Karpas-422 (cell line): ENCODE results near the gene TBX10. TPM values are rescaled to one million over a fixed set of nuclear protein-coding genes. Genes with fewer than 3 reads are reported as not detected.
A peak's percentile ranks its signal among the peaks of the same experiment; 100 is the strongest.

Experiments
- DNase-seq: peaks from one replicate; pipeline ENCODE4 v3.0.0-alpha.2; 2015
- H2AFZ ChIP-seq: fragments of 200-600 bp; sonication (generic); 2 replicates; pipeline ENCODE4 v1.6.1; 2014; ENCODE audit warnings: antibody characterized with exemption, low read length, mixed read lengths
- H3K27ac ChIP-seq: fragments of 200-600 bp; sonication (generic); 2 replicates; pipeline ENCODE4 v1.5.1; 2014; ENCODE audit warnings: mild to moderate bottlenecking, low read length, moderate library complexity
- H3K27me3 ChIP-seq: fragments of 200-600 bp; sonication (generic); 2 replicates; pipeline ENCODE4 v1.6.1; 2014; ENCODE audit warnings: low read length, mixed read lengths
- H3K36me3 ChIP-seq: fragments of 200-600 bp; sonication (generic); 2 replicates; pipeline ENCODE4 v1.6.1; 2014; ENCODE audit warnings: low read length, mixed read lengths; ENCODE audit not compliant: insufficient read depth
- H3K4me1 ChIP-seq: fragments of 200-600 bp; sonication (generic); 2 replicates; pipeline ENCODE4 v1.6.1; 2014; ENCODE audit warnings: mild to moderate bottlenecking, low read length, mixed read lengths
- H3K4me2 ChIP-seq: fragments of 200-600 bp; sonication (generic); 2 replicates; pipeline ENCODE4 v1.6.1; 2014; ENCODE audit warnings: low read length, low read depth, mild to moderate bottlenecking; ENCODE audit not compliant: poor library complexity, severe bottlenecking
- H3K4me3 ChIP-seq: fragments of 200-600 bp; sonication (generic); 2 replicates; pipeline ENCODE4 v1.5.1; 2014; ENCODE audit warnings: mild to moderate bottlenecking, antibody characterized with exemption, low read length, mixed read lengths
- H3K79me2 ChIP-seq: fragments of 200-600 bp; sonication (generic); 2 replicates; pipeline ENCODE4 v1.6.1; 2014; ENCODE audit warnings: mild to moderate bottlenecking, low read length, mixed read lengths
- H3K9ac ChIP-seq: fragments of 200-600 bp; sonication (generic); 2 replicates; pipeline ENCODE4 v1.6.0; 2014; ENCODE audit warnings: low read length
- H3K9me2 ChIP-seq: fragments of 200-600 bp; sonication (generic), shearing (Covaris generic); replicated peaks from 2 replicates; pipeline ENCODE4 v1.6.0; 2014; ENCODE audit warnings: mild to moderate bottlenecking, low read length, moderate library complexity; ENCODE audit not compliant: insufficient read depth
- H3K9me3 ChIP-seq: fragments of 300-700, 200-600 bp; sonication (generic); 2 replicates; pipeline ENCODE4 v1.6.1; 2014; ENCODE audit warnings: low read length, mixed read lengths
- H4K20me1 ChIP-seq: fragments of 200-600 bp; sonication (generic); 2 replicates; pipeline ENCODE4 v1.6.1; 2014; ENCODE audit warnings: mild to moderate bottlenecking, antibody characterized with exemption, low read length, low read depth; ENCODE audit not compliant: insufficient read depth
- total RNA-seq: library from RNA; depleted of rRNA; stranded (reverse); fragments of >200 nt; shearing (Covaris generic); gene quantifications from 2 replicates; pipeline ENCODE4 v1.2.3, GENCODE V29; 2014; ENCODE audit warnings: low replicate concordance

Gene TBX10
- total RNA-seq, 1 experiment from 2014 or later = not detected

DNA sequence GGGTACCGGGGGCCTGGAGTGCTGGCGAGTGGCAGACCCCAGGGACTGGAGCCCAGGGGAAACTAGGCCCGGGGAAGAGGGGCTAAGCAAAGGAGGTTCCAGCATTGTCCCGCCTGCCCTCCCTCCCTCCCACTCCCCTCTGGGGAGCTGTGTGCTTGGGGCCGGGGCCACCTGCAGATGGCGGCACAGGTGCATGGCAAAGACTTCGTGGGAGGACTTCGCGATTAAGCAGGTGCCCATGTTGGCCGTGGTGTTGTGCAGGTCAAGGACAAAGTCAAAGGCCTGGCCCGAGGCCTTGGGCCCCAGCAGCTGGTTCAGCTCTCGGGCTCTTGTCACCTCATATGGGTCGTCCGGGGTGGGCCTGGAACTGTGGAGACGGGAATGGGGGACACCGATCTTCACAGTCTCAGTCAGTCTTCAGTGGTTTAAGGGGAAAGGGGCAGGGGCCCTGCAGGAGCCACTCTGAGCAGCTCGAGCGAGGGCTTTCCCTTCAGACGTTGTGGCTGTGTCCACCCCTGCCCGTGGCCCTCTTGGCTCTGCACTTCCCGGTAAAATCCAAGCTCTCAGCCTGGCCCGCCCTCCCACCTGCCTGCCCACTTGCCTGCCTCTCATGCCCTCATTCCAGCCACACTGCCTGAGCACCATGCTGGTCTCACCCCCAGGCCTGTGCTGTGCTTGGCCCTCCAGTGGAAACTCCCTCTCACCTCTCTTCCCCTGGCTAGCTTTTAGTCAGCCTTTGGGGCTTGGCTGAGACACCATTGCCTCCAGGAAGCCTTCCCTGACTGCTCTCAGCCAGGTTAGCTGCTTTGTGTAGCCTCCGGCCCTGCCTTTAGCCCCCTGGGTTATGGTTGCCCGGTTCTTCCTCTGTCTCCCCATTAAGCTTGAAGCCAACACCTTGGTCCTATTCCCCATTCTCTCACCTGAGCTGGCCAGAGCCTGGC is 6.2 kb upstream of the TBX10 start:
- H3K4me3 ChIP-seq = no peak overlapping the region
- peaks cover 57% of the 10 kb centered on the region for H3K4me1 ChIP-seq
- peak; percentile 47 for DNase-seq
- H3K27me3 ChIP-seq = no peaks in the 10 kb centered on the region; the same call in 1 of the 2 replicates
- no peaks in the 10 kb centered on the region for H3K36me3 ChIP-seq
- H4K20me1 ChIP-seq = no peaks in the 10 kb centered on the region
- H3K9ac ChIP-seq = no peak overlapping the region
- no peak overlapping the region for H2AFZ ChIP-seq
- no peak overlapping the region for H3K27ac ChIP-seq
- no peak overlapping the region for H3K4me2 ChIP-seq
- H3K9me2 ChIP-seq = no peaks in the 10 kb centered on the region
- H3K9me3 ChIP-seq = peaks cover 4% of the 10 kb centered on the region; the same call in 1 of the 2 replicates
- no peaks in the 10 kb centered on the region for H3K79me2 ChIP-seq

DNA sequence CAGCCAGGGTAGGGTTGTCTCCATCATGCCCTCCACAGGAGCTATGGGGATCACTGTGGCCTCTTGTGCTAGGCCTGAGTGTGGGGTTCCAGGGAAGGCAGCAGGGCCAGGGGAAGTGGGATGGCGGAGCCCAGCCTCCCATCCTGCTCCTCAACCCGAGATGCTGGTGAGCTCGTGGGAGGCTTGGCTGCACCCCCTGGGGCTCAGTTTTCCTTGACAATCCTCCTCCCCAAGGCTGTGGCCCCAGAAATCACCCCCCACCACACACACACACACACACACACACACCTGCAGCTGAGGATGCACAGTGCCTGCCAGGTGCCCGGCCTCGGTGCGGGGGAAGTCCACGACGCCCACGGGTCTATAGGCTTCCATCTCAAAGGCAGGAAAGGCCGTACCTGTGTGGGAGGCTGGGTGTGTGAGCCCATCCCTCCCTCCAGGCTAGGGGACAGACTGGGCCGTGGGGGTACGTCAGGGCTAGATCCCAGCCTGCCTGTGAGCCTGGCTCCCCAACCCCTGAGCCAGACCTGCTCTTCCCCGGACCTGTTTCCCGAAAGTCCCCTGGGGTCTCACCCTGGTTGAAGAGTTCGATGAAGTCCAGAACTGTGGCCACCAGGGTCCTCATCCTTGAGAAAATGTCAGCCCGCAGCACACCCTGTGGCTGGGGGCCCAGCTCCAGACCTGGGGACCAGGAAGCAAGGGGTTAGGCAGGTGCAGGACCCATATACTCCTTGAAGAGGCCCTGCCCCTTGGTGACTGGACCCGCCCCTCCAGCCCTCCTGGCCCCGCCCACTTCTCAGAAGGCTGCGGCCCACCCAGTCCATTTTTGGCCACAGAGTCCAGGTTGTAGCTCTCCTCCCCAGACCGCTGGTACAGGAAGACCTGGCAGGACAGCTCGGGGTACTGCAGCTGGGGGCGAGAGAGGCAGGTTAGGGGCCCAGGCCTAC is 5.2 kb upstream of the TBX10 start:
- H3K4me2 ChIP-seq = no peak overlapping the region

DNA sequence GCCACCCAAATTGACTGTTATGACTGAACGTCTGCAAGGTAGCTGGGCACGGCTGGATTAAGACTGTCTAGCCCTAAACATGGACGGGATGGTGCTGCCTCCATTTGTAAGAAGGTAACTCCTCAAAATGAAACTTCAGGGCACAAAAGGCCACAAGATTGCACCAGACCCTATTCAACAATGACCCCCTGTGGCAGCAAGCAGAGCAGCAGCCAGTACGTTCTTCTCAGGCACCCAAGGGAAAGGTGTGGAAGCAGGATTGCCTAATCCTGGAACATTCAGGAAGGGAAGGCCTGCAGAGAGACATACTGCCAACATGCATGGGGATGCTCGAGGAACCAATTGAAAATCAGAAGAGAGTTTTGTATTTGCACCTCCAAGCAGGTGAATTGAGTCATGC is 4.5 kb upstream of the TBX10 start:
- Histone ChIP-seq H3K79me2 (no peaks in the 10 kb centered on the region), H3K27me3 (no peaks in the 10 kb centered on the region; the same call in 1 of the 2 replicates), H4K20me1 (no peaks in the 10 kb centered on the region), H2AFZ (no peak overlapping the region), H3K4me3 (no peak overlapping the region), H3K9me3 (peaks cover 4% of the 10 kb centered on the region; the same call in 1 of the 2 replicates), H3K4me1 (peaks cover 40% of the 10 kb centered on the region), H3K27ac (no peak overlapping the region), H3K36me3 (no peaks in the 10 kb centered on the region), H3K4me2 (no peak overlapping the region), H3K9me2 (no peaks in the 10 kb centered on the region), H3K9ac (no peak overlapping the region)
- DNase-seq = peak; percentile 64

More for the DNA sequence above, 5.2 kb upstream of the TBX10 start:
- H3K36me3 ChIP-seq = no peaks in the 10 kb centered on the region
- H3K9me2 ChIP-seq = no peaks in the 10 kb centered on the region
- H3K9ac ChIP-seq = no peak overlapping the region
- H3K9me3 ChIP-seq = peaks cover 4% of the 10 kb centered on the region; the same call in 1 of the 2 replicates
- no peaks in the 10 kb centered on the region for H4K20me1 ChIP-seq
- H3K27me3 ChIP-seq = no peaks in the 10 kb centered on the region; the same call in 1 of the 2 replicates
- peaks cover 47% of the 10 kb centered on the region for H3K4me1 ChIP-seq
- no peaks in the 10 kb centered on the region for H3K79me2 ChIP-seq
- no peak overlapping the region for H3K4me3 ChIP-seq
- peak; percentile 67 for DNase-seq
- no peak overlapping the region for H2AFZ ChIP-seq
- no peak overlapping the region for H3K27ac ChIP-seq

DNA sequence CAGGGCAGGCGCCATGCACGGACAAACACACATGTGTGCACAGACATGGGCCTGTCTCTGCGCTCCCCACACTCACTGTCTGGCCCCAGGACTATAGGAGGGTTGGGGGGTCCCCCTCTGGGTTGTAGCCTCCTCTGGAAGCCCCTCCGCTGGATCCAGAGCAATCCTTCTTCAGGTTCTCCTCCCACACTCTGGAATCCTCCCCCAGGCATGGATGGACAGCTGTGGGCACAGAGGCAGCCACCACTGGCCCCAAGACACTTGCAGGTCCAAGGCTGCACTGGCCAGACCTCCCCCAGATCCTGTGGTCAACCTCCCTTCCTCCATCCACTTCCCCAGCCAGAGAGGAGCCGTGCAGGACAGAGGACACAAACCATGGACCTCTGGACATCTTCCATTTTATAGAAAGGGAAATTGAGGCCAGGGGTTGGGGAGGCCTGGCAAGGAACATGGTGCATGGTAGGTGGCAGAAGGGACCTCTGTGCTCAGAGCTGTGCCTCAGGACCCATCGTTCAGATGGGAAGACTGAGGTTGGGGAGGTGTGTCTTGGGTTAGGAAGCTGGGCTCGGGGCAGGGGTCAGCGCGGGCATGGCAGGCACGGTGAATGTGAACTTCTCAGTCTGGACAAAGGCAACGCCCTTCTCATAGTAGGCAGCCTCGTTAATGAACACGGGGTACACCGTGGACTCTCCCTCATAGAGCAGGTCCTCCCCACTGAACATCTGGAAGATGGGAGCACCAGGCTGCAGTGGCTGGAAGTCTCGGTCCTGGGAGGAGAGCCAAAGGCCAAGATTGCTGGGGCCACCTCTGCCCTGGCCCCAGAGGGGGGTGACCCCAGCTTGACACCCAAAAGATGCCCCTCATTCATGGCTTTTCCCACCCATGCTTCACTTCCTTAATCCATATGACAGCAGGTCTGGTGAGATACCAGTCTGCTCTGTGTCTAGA is 2.9 kb upstream of the TBX10 start:
- Histone ChIP-seq H3K4me2 (no peak overlapping the region), H3K9me2 (no peaks in the 10 kb centered on the region), H2AFZ (no peak overlapping the region), H3K27ac (no peak overlapping the region), H3K79me2 (no peaks in the 10 kb centered on the region), H3K27me3 (no peaks in the 10 kb centered on the region; the same call in 1 of the 2 replicates), H3K4me3 (no peak overlapping the region), H4K20me1 (no peaks in the 10 kb centered on the region), H3K9me3 (peaks cover 4% of the 10 kb centered on the region; the same call in 1 of the 2 replicates), H3K4me1 (peaks cover 24% of the 10 kb centered on the region), H3K9ac (no peak overlapping the region), H3K36me3 (no peaks in the 10 kb centered on the region)
- no peak for DNase-seq

DNA sequence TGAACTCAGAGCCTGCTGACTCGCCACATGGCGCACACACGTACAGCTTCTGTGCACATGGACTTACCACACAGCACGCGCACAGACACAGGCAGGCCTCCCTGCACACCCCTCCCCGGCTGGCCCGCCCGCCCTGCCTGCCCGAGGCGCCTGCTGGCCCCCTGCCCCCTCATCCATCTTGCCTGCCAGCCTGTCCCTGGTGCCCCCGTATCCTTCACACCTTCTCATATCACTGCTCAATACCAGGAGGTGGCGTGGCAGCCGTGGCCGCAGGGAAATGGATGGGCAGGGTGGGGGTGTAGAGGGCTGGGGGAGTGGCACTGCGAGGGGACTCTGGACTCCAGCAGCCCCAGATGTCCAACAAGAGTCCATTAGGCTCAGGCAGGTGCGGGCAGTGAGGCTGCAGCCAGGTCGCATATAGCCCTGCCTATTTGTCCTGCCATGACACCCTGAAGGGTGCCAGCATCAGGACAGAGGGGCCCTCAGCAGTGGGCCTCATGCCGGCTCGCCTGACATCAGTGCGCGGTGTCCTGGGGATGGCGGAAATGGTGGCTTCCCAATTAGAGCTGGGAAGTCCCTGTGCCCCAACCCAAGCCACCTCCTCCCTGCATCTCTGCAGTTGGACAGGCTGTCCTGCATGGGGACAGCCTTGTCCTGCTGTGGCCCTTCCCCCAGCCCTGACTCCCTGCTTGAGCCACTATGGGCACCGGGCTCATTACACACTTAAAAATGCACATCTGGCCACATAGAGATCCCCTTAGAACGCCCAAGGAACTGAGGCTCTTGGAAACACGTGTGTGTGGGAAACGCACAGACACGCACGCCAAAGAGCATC is 2.0 kb upstream of the TBX10 start:
- DNase-seq = no peak
- Histone ChIP-seq H3K36me3 (no peaks in the 10 kb centered on the region), H4K20me1 (no peaks in the 10 kb centered on the region), H3K4me2 (no peak overlapping the region), H3K4me3 (no peak overlapping the region), H3K9me2 (no peaks in the 10 kb centered on the region), H2AFZ (no peak overlapping the region), H3K27me3 (no peaks in the 10 kb centered on the region; the same call in 1 of the 2 replicates), H3K27ac (no peak overlapping the region), H3K9me3 (peaks cover 4% of the 10 kb centered on the region; the same call in 1 of the 2 replicates), H3K4me1 (peaks cover 15% of the 10 kb centered on the region), H3K9ac (no peak overlapping the region), H3K79me2 (no peaks in the 10 kb centered on the region)

DNA sequence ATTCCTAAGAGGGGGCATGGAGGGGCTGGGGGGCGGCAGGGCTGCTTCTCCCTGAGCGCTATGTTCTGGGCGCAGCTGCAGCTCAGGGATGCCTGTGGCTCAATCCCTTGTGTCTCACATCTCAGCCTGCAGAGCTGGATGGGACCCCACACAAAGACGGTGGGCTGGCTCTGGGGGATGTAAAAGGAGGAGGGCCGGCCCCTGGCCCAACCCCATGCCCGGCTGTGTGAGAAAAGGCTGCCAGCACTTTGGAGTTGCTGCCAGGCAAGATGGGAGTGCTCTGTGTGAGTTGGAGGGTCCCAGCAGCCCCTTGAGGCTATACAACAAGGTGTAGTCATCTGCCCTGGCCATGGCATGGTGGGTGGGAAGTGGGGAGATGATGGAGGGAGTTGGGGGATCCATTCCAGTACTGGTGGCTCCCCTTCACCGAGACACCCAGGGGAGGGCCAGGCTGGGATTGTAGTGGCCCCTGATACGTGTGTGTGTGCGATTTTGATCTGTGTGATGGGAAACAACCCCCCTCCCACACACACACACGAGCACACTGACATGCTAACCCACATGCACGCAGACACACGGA is 1.3 kb upstream of the TBX10 start:
- no peaks in the 10 kb centered on the region for H3K9me2 ChIP-seq
- no peak overlapping the region for H3K4me2 ChIP-seq
- H3K79me2 ChIP-seq = no peaks in the 10 kb centered on the region
- no peak overlapping the region for H3K27ac ChIP-seq
- no peak overlapping the region for H3K9ac ChIP-seq
- no peaks in the 10 kb centered on the region for H4K20me1 ChIP-seq
- no peaks in the 10 kb centered on the region; the same call in 1 of the 2 replicates for H3K27me3 ChIP-seq
- H3K4me3 ChIP-seq = no peak overlapping the region
- H3K4me1 ChIP-seq = peaks cover 8% of the 10 kb centered on the region
- no peaks in the 10 kb centered on the region for H3K36me3 ChIP-seq
- no peak for DNase-seq
- H2AFZ ChIP-seq = no peak overlapping the region
- H3K9me3 ChIP-seq = peaks cover 4% of the 10 kb centered on the region; the same call in 1 of the 2 replicates
